ENCODE data around the gene RTL5.

Gene RTL5

DNA sequence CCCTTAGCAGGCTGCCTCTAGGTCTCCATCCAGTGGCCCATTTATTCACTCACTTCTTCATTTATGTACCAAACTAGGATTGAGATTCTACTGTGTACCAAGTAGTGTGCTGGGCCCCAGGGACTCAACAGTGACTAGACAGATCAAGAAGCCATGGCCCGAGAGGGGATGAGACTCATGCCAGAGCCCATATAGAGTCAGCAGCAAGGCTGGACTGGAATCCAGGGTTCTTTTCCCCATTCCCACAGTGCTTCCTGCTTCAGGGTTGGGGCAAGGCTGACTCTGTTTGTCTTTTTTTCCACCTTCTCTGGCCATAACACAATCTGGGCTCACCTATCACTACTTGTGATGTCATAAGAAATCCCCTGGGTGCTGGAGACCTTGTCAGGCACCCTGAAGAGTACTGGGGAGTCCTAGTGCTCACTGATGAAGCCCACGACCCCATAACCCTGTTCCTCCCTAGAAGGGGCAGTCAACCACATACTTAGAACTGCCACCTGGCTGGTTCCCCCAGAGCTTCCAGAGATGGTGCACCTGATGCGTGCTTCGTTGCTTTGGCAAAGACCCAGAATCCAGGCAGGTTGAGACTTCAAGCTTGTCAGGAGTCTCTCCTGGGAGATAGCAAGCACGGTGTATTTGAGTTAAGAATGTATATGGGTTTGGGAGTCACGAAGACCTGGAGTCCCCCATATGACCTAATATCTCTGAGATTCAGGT is 6.2 kb downstream of the RTL5 start:
- no peaks in the 10 kb centered on the region for H3K36me3 ChIP-seq (replicated peaks)
- no peak for DNase-seq (ENCODE audit: low spot score in 2 of 2)
- H3K4me3 ChIP-seq = no peak overlapping the region
- H3K9me3 ChIP-seq = no peaks in the 10 kb centered on the region; the same call in 1 of the 2 replicates
- peaks cover 15% of the 10 kb centered on the region for H3K4me1 ChIP-seq
- in situ Hi-C loops (cut with MboI; ENCODE audit: low sequenced_read_pairs) = loop anchor here (5.0 kb wide), 1 partner anchor 103 kb away; no protein-coding TSS in a partner anchor
- H3K27me3 ChIP-seq (ENCODE audit: low read depth) = no peaks in the 10 kb centered on the region

DNA sequence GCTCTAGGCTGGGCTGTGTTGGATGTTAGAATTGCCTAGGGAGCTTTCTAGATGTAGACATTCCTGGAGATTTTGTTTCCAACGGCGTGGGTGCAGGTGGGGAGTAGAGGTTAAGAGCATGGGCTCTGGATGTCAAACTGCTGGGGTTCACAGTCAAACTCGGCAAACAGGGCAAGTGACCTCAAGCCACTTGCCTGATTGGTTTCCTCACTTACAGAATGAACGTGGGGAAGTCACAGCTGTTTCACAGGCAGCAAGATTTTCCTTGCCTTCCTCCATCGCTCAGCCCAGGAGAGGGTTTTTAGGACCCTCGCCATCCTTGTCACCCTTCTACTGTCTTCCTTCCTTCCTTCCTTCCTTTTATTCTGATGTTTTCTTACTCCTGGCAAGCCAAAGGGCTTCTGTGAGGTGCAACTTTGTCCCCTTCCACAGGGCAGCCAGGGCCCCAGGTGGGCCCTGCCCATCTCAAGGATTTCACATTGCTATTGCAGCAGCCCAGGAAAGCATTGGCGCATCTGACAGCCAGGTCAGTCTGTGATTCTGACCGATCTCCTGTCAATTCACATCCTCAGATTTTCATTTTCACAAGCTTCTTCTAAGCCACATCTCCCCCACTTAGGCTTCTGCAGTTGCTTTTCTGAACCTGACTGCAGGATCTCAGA is 7.0 kb downstream of the RTL5 start:
- H3K4me1 ChIP-seq = peaks cover 15% of the 10 kb centered on the region
- in situ Hi-C loops (cut with MboI; ENCODE audit: low sequenced_read_pairs) = loop anchor here (5.0 kb wide), 1 partner anchor 102 kb away; no protein-coding TSS in a partner anchor

DNA sequence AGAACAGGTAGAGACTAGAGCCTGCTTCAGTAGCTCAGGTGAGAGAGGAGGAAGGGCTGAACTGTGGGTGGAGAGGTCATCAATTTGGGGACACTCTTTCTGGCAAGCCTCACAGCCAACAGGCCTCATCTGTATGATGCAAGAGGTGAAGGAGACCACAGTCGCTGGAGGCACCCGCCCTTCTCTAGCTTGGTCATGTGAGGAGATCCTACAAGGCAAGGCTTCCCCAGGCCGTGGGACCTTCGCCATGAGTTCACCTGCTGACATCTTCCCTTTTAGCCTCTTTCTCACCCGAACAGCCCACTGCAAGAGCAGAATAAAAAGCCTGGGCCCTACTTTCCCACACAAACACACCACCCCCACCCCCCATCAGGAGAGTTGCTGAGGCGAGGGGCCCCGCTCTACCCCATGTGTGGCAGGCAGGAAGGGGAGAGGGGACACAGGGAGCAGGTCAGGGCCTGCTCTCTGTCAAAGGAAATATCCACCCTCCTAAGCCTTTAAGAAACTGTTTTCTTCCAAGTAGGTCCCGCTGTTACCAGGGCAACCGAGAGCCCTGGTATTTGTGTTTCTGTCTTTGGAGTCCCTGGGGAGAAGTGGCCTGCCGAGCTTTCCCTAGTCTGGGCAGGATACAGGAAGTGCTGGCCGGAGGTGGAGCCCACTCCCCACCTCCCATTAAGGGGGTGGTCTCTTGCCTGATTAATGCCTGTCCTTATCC is 8.1 kb downstream of the RTL5 start:
- in situ Hi-C loops (cut with MboI; ENCODE audit: low sequenced_read_pairs) = no loop called here

More for the DNA sequence above, 7.0 kb downstream of the RTL5 start:
- no peak for DNase-seq (ENCODE audit: low spot score in 2 of 2)
- no peak overlapping the region for H3K4me3 ChIP-seq
- H3K9me3 ChIP-seq = no peaks in the 10 kb centered on the region; the same call in 1 of the 2 replicates
- no peaks in the 10 kb centered on the region for H3K36me3 ChIP-seq (replicated peaks)
- no peaks in the 10 kb centered on the region for H3K27me3 ChIP-seq (ENCODE audit: low read depth)

DNA sequence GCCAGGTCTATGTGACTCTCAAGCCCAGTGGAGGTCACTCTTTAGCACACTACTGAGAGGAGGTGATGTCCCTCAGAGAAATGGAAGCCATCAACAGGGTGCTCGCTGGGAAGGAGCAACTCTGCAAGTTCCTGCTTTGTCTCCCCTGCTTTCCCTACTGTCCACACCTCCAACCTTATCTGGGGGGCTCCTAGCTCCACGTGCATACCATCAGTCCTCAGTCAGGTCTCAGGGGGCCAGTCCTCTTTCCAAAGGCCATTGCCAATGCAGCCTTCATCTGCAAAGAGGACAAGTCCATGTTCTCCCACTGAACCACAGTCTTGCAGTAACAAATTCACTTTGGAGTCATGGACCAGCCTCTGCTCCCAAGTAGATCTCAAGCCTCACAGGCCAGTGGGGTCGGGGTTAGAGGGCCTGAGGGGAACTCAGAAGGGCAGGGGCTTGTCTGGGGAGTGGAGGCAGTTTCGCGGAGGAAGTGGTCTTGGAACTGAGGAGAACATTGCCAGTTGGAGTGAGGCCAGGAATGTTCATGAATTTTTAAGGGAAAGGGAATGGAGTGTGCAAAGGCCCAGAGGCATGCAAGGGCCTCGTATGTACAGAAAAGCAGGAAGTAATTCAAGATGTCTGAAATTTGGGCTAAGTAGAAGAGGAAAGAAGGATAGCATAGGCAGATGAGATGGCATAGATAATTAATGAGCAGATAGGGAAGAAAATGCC is 8.9 kb downstream of the RTL5 start:
- in situ Hi-C loops (cut with MboI; ENCODE audit: low sequenced_read_pairs) = no loop called here
- peaks cover 15% of the 10 kb centered on the region for H3K4me1 ChIP-seq
- no peaks in the 10 kb centered on the region; the same call in 1 of the 2 replicates for H3K9me3 ChIP-seq
- H3K27me3 ChIP-seq (ENCODE audit: low read depth) = no peaks in the 10 kb centered on the region
- no peak overlapping the region for H3K4me3 ChIP-seq
- no peak for DNase-seq (ENCODE audit: low spot score in 2 of 2)
- no peaks in the 10 kb centered on the region for H3K36me3 ChIP-seq (replicated peaks)

More for the DNA sequence above, 8.1 kb downstream of the RTL5 start:
- Histone ChIP-seq H3K4me3 (no peak overlapping the region), H3K27me3 (ENCODE audit: low read depth) (no peaks in the 10 kb centered on the region), H3K4me1 (peaks cover 15% of the 10 kb centered on the region), H3K9me3 (no peaks in the 10 kb centered on the region; the same call in 1 of the 2 replicates), H3K36me3 (replicated peaks) (no peaks in the 10 kb centered on the region)
- DNase-seq (ENCODE audit: low spot score in 2 of 2) = peak; percentile 88 to 90

- H3K4me3 ChIP-seq = no peak overlapping the region
- no peaks in the 10 kb centered on the region for H3K27me3 ChIP-seq (ENCODE audit: low read depth)
Observed at GRCh38 chrX:72121383-72121782, 10.3 kb downstream of the RTL5 start.

DNA sequence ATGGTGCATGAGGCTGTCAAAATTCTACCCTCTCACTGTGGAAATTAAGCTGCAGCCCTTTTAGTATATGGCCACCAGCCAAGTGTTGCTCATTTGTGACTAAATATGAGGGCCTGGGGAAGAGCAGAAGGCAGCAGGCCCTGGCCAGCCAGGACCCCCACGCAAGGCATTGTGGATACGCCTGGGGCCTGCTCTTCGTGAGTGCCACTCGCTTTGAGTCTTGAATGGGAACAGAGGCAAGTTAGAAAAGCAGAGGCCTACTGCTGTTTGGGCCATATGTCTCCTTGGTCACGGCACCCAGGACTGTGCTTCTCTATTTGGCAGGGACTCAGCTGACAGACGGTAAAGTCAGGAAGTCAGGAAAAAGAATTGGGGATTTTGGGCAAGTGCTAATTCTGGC is 10.9 kb downstream of the RTL5 start:
- in situ Hi-C loops (cut with MboI; ENCODE audit: low sequenced_read_pairs) = no loop called here
- H3K4me1 ChIP-seq = peaks cover 19% of the 10 kb centered on the region
- H3K36me3 ChIP-seq (replicated peaks) = no peaks in the 10 kb centered on the region
- H3K27me3 ChIP-seq (ENCODE audit: low read depth) = no peaks in the 10 kb centered on the region
- no peak overlapping the region for H3K4me3 ChIP-seq
- DNase-seq (ENCODE audit: low spot score in 2 of 2) = no peak
- H3K9me3 ChIP-seq = no peaks in the 10 kb centered on the region; the same call in 1 of the 2 replicates

More at GRCh38 chrX:72121383-72121782, 10.3 kb downstream of the RTL5 start:
- H3K9me3 ChIP-seq = no peaks in the 10 kb centered on the region; the same call in 1 of the 2 replicates
- in situ Hi-C loops (cut with MboI; ENCODE audit: low sequenced_read_pairs) = no loop called here
- H3K4me1 ChIP-seq = peaks cover 15% of the 10 kb centered on the region
- H3K36me3 ChIP-seq (replicated peaks) = no peaks in the 10 kb centered on the region
- DNase-seq (ENCODE audit: low spot score in 2 of 2) = no peak

DNA sequence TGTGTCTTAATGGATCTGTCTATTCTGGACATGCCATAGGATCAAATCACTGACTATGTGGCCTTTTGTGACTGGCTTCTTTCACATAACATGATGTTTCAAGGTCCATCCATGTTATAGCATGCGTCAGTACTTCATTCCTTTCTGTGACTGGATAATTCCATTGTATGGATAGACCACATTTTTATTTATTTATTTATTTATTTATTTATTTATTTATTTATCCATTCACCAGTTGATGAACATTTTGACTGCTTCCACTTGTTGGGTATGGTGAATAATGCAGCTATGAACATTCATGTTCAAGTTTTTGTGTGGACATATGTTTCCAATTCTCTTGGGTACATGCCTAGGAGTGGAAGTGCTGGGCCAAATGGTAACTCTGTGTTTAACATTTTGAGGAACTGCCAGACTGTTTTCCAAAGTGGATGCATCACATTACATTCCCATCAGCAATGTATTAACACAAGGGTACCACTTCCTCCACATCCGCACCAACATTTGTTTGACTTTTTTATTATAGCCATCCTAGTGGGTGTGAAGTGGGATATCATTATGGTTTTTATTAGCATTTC is 14.0 kb downstream of the RTL5 start:
- in situ Hi-C loops (cut with MboI; ENCODE audit: low sequenced_read_pairs) = no loop called here
- DNase-seq (ENCODE audit: low spot score in 2 of 2) = no peak
- Histone ChIP-seq H3K4me3 (no peak overlapping the region), H3K9me3 (no peaks in the 10 kb centered on the region; the same call in 1 of the 2 replicates), H3K36me3 (replicated peaks) (no peaks in the 10 kb centered on the region), H3K27me3 (ENCODE audit: low read depth) (no peaks in the 10 kb centered on the region), H3K4me1 (peaks cover 24% of the 10 kb centered on the region)

DNA sequence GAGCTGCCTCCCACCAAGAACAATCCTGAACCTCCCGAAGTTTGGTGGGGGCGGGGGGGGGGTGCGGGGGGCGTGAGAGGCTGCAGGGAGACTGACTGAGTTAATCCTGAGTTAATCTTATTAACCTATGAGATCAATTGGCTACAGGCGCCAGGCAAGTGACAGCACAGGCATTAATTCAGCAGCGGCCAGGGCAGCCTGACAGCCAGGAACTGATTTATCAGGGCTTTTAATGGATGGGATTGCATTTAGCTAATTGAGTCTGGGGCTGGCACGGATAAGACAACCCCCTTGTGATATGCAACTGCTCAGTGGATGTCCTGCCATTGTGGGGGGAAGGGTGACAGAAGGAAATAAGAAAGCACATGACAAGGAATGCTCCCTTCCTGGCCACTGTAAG is 16.3 kb downstream of the RTL5 start:
- Histone ChIP-seq H3K9me3 (no peaks in the 10 kb centered on the region), H3K36me3 (replicated peaks) (no peaks in the 10 kb centered on the region), H3K4me1 (peaks cover 24% of the 10 kb centered on the region), H3K27me3 (ENCODE audit: low read depth) (no peaks in the 10 kb centered on the region), H3K4me3 (no peak overlapping the region)
- in situ Hi-C loops (cut with MboI; ENCODE audit: low sequenced_read_pairs) = no loop called here
- DNase-seq (ENCODE audit: low spot score in 2 of 2) = peak; percentile 69 to 80

DNA sequence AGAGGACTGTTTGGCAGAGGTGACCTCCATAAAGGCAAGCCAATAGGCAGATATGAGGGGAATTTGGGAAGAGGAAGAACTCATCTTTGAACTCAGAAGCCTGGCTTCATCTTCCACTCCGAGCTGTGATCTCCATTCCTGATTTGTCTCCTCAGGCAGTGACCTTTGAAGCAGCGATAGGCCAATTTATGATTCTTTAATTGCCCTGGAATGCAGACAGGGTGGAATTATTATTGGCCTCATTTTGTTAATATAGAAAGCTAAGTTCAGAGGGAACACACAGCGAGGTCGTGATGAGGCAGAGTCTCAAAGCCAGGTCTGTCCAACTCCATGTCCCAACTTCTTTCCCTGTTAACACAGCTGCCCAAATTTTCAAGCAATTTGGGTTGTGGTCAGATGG is 16.9 kb downstream of the RTL5 start:
- Histone ChIP-seq H3K9me3 (no peaks in the 10 kb centered on the region), H3K27me3 (ENCODE audit: low read depth) (no peaks in the 10 kb centered on the region), H3K4me3 (no peak overlapping the region), H3K36me3 (replicated peaks) (no peaks in the 10 kb centered on the region), H3K4me1 (peaks cover 27% of the 10 kb centered on the region)
- no peak for DNase-seq (ENCODE audit: low spot score in 2 of 2)
- in situ Hi-C loops (cut with MboI; ENCODE audit: low sequenced_read_pairs) = no loop called here

DNA sequence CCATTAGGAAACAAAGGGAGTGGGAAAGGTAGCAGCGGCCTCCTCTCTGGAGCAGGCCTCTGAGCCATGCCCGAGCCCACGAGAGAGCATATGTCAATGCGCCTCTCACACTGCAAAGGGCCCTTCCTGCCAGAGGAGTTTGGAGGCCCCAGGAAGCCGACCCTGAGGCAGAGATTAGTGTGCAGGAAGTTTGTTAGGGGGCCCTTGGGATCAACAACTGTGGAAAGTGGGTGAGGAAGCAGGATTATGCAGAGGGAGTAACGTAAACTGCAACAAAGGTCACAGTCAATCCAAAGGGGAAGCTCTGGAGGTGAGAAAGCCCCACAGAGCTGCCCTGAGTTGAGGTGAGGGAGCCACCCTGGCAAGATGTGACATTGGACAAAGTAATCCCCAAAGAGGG is 17.4 kb downstream of the RTL5 start:
- Histone ChIP-seq H3K9me3 (no peaks in the 10 kb centered on the region), H3K4me3 (no peak overlapping the region), H3K36me3 (replicated peaks) (no peaks in the 10 kb centered on the region), H3K27me3 (ENCODE audit: low read depth) (no peaks in the 10 kb centered on the region), H3K4me1 (peaks cover 28% of the 10 kb centered on the region)
- DNase-seq (ENCODE audit: low spot score in 2 of 2) = peak; percentile 28 to 68
- in situ Hi-C loops (cut with MboI; ENCODE audit: low sequenced_read_pairs) = no loop called here

DNA sequence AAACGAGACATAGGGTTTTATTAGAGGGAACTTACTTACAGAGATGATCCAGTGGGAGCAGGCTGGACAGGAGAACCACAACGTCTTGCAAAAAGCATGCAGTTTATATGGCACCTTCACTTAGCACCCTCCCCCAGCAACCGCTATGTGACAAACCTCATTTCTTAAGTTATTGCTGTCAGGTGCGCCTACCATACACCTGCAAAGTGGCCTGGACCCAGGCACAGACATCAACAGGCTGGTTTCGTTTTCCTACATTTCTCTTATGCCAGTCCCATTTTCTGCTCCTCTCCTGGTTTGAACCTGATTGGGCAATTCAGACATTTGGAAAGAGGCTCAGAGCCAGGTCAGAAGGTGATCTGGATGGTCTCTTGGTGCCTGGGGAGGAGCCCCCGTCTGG is 18.3 kb downstream of the RTL5 start:
- no peaks in the 10 kb centered on the region for H3K9me3 ChIP-seq
- DNase-seq (ENCODE audit: low spot score in 2 of 2) = no peak
- H3K36me3 ChIP-seq (replicated peaks) = no peaks in the 10 kb centered on the region
- no peak overlapping the region for H3K4me3 ChIP-seq
- H3K27me3 ChIP-seq (ENCODE audit: low read depth) = no peaks in the 10 kb centered on the region
- in situ Hi-C loops (cut with MboI; ENCODE audit: low sequenced_read_pairs) = no loop called here
- H3K4me1 ChIP-seq = peaks cover 28% of the 10 kb centered on the region

DNA sequence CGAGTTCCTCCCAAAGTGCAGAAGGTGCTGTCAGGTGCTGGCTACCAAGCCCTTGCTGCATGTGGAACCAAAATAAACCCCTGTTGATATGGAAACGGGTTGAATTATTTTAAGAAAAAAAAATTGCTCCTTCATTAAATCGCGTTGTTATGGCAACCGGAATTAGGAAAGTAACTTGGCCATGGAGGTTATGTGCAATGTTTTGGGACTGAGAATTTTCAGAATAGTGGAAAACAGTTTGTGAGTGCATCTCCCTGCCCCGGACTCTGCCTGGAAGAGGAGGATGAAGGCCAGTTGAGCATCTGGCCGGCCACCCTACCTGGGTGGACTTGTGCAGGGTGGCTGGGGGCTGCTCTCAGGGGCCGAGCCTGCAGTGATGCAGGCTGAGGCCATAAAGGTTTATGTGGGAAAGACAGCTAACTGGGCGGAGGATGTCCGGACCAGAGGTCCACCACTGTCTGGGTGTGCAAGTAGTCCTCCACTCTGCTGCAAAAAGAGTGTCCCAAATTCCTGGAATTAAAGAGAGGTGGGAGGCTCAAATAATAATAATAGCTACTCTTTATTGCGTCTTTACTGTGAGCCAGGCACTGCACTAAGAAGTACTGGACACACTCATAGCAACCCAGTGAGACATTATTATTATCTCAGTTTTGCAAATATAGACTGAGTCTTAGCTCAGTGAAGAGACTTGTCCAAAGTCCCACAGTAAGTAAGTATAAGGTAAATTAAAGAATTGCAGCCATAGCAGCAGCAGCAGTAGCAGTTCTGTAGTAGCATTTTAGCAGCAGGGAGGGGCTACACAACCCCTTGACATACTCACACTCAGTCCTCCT is 20.6 kb downstream of the RTL5 start:
- in situ Hi-C loops (cut with MboI; ENCODE audit: low sequenced_read_pairs) = no loop called here
- DNase-seq (ENCODE audit: low spot score in 2 of 2) = no peak
- H3K4me1 ChIP-seq = peaks cover 27% of the 10 kb centered on the region
- H3K4me3 ChIP-seq = no peak overlapping the region
- no peaks in the 10 kb centered on the region for H3K36me3 ChIP-seq (replicated peaks)
- no peaks in the 10 kb centered on the region for H3K9me3 ChIP-seq
- no peaks in the 10 kb centered on the region for H3K27me3 ChIP-seq (ENCODE audit: low read depth)
